OCI-LY1 (cell line): ENCODE results near the gene TNPO3.

Experiments used
- EZH2 ChIP-seq: fragments of 200-600 bp; sonication (generic), shearing (Covaris generic); IDR thresholded peaks from 2 replicates; pipeline ENCODE4 v1.8.0; 2017; ENCODE audit warnings: borderline replicate concordance, mixed run types, mild to moderate bottlenecking, antibody characterized with exemption, low read length, moderate library complexity, mixed read lengths
- TF ChIP-seq, protein P1 (sequence below): fragments of 200-600 bp; sonication (generic), shearing (Covaris generic); IDR thresholded peaks from 2 replicates; pipeline ENCODE4 v1.5.1; 2017; ENCODE audit warnings: mild to moderate bottlenecking, antibody characterized with exemption, low read length, moderate library complexity, mixed read lengths

- TF ChIP-seq EZH2, result no peak
- TF ChIP-seq, protein P1, sequence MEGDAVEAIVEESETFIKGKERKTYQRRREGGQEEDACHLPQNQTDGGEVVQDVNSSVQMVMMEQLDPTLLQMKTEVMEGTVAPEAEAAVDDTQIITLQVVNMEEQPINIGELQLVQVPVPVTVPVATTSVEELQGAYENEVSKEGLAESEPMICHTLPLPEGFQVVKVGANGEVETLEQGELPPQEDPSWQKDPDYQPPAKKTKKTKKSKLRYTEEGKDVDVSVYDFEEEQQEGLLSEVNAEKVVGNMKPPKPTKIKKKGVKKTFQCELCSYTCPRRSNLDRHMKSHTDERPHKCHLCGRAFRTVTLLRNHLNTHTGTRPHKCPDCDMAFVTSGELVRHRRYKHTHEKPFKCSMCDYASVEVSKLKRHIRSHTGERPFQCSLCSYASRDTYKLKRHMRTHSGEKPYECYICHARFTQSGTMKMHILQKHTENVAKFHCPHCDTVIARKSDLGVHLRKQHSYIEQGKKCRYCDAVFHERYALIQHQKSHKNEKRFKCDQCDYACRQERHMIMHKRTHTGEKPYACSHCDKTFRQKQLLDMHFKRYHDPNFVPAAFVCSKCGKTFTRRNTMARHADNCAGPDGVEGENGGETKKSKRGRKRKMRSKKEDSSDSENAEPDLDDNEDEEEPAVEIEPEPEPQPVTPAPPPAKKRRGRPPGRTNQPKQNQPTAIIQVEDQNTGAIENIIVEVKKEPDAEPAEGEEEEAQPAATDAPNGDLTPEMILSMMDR, result no peak
Observed at GRCh38 chr7:128921866-128922440, 133.0 kb downstream of the TNPO3 start.
